ENCODE measurements around the gene EPB41L5.

DNA sequence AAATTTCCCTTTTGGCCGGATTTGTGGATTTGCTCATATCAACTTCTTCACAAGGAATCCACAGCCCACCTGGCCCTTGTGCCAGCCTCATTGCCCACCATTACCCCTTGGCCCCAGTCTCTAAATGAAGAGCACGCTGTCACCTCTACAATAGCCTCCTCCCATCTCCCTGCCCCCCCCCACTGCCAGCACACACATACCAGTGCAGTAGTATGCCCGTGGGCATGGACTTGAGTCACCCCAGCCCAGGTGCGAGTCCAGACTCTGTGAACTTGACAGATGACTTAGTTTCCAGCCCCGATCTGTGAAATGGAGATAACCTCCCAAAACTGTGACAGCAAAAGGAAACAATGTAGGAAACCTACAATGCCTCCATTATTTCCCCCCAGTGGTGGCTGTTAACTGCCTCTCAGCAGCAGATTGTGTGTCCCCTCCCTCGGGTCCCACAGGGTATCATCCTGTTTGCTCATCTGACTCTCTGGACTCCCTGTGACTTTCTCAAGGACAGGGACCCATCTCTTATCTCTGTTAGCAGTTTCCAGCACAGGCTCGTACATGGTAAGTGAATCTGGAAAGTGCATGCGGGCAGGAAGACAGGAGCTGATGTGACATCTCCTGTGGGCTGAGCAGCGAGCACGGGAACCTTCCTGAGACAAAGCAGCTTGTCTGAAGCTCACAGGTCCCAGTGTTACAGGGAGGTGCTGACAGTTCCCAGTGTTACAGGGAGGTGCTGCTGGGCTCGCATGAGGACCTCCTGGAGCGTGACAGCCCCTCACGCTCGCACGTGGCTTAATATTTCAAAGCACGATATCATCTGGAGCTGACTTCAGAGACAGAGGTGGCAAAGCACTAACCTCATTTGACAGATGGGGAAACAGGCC is 214.5 kb downstream of the EPB41L5 start:
- TF ChIP-seq POLR2AphosphoS5 (IDR thresholded peaks at IDR 0.05; ENCODE audit: borderline replicate concordance, low read depth, low read length) (no peak), EZH2 (IDR thresholded peaks at IDR 0.05) (no peak)

All from SK-N-MC (cell line).